Fibroblast of skin of right biceps (primary cell): ENCODE measurements around the gene AMH.
"Not testable (repeated sequence)": the region's sequence is repeated elsewhere in the genome, so short reads cannot be mapped to it uniquely, and the experiment has no call there.

Experiments used
- DNase-seq: peaks from one replicate; pipeline ENCODE4 v3.0.0-alpha.2; 2013

AMH gene

DNA sequence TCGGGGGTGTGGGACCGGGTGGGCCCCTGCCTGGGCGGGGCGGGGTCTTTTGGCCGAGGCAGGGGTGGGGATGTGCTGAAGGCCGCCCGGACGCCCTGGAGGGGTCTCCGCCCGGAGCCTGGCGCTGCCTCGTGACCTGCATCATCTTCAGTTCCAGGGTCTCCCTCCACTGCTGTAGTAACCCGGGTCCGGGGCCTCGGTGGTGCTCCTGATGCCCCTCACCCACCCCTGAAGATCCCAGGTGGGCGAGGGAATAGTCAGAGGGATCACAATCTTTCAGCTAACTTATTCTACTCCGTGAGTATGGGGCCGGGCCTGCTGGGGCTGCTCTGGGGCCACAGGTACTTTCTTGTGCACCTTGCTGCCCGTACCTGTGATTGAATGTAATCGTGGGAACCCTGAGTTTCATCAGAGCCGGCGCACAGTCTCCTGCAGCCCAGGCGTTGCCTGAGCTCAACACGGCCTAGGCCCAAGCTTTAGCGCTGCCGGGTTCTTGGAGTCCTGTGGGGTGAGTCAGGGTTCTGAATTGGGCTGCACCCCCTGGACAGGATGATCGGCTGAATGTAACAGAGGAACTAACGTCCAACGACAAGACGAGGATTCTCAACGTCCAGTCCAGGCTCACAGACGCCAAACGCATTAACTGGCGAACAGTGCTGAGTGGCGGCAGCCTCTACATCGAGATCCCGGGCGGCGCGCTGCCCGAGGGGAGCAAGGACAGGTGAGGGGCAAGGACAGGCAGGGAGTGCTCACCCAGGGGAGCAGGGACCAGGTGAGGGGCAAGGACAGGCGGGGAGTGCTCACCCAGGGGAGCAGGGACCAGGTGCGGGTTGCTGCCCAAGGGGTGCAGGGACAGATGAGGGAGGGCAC lies 22.3 kb downstream of the AMH start:
- peak; percentile 87 for DNase-seq

DNA sequence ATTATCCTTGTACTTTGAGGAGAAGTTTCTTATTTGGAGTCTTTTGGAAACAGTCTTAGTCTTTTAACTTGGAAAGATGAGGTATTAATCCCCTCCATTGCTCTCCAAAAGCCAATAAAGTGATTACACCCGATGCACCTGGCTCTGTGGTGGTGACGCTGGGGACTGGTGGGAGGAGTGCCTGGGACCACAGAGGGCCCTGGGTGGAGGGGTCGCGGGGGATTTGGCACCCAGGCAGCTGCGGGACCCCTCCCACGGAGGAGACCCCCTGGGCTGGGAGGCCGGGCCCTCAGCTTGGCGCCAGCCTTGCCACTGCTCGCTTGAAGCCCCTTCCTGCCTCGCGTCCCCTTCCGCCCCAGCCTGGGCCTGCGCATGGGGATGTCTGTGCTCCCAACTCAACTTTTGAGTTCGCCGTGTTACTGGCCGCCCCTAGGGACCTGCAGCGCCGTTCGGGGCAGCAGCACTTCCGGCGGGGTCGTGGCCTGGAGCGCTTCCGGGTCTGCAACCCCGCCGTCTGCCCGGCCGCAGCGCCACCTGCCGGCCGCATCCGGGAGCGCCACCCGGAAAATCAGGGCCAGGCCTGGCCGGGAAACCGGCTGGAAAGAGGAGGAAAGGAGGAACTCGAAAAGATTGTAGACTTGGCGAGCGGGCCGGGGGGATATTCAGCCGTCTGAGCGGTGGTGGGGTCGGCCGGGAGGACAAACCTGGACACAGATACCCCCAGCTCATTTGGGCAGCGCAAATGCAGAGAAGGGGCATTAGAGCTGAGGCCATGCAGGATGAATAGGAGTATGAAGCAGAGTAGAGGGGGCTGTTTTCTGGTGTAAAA lies 24.4 kb downstream of the AMH start:
- DNase-seq: peak; percentile 80

DNA sequence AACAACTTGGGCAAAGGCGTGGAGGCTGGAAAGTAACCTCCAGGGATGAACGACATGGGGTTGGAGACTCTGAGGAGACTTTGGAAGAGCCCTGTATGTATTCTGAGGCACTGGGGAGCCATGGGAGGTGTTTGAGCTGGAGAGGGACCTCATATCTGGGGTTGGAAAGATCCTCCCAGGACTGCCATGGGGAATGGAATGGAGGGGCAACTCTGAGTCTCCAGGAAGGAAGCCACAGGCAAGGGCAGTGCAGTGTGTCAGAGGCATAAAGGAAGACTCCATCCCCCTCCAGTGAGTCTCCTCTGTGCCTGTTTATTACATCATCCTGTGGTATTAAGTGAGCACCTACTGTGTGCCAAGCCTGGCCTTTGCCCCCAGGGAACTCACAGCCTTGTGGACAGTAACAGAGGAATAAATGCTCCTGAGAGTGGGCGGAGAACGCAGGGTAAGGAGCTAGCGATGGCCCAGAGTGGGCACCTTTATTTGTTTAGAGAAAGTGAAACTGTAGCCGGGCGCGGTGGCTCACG lies 25.1 kb downstream of the AMH start:
- DNase-seq: no peak

DNA sequence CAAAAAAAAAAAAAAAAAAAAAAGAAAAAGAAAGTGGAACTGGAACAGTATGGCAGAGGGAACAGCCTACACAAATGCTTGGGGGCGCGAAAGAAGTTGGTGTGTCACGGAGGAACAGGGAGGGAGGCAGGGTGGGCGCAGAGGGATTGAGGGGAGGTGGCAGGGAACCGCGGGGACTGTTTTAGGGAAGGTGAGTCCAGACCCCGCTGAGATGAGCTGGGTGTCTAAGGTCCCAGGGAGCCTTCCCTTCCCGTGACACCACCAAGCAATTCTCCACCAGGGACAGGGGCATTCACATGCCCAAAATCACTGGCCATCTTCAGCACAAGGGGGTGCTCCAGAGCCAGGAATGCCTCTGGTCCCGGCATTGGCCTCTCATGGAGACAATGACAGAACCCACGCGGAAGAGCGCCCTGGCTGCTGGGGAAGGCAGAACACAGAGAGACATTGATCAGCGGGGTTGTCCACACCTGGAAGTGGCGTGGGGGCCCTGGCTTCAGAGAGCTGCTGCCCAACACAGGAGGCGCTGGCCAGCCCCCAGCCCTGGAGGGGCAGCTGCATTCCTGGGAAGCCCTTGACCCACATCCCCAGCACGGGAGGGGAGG lies 25.9 kb downstream of the AMH start:
- peak; percentile 73 for DNase-seq

DNA sequence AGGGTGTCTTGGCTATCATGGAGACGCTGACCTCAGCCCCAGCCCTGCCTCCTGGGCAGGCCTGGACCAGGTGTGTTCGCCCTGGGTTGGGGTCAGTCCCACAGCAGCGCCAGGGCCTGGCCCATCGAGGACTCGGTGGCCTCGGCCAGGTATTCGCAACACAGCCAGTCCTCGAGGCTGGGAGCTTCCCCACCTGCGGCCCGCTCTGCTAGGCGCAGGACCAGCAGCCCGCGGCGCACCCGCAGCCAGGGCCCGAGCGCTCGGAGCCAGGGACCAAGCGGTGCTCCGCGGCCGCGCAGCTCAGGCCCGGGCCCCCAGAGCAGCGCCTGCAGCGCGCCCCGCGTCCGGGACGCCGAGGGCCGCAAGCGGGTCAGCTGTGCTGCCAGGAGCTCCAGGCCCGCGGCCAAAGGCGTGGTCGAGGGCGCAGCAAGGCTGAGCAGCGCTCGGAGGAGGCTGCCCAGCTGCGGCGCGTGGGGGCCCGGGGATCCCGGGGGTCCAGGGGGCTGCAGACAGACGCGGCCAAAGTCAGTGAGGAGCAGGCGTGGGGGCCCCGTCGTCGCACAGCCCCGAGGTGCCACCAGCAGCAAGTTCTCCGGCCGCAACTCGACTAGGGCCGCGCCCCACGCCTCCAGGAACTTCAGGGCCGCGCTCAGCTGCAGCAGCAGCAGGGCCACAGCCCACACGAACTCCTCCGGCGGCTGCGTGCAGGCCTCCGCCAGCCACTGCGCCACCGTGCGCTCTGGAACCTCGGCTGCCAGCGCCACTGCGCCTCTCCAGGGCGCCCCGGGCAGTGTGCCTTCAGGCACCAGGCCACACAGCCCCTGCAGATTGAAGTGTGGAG lies 26.7 kb downstream of the AMH start:
- no peak for DNase-seq

DNA sequence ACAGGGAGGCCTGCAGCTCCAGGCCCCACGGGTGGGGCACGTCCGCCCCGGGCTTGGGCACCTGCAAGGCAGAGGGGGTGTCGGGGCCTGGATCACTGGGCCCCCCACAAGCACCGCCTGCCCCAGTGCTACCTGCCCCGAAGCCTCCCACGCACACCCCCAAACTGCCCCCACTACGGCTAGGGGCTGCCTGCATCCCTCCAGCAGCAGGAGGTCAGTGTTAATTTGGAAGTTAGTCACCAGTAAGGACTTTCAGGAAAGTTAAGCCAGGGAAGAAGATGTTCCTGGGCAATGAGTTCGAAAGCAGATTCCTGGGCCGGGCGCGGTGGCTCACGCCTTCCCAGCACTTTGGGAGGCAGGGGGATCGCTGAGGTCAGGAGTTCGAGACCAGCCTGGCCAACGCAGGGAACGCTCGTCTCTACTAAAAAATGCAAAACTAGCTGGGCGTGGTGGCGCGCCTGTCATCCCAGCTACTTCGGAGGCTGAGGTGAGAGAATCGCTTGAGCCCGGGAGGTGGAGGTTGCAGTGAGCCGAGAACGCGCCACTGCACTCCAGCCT lies 27.4 kb downstream of the AMH start:
- DNase-seq: no peak

DNA sequence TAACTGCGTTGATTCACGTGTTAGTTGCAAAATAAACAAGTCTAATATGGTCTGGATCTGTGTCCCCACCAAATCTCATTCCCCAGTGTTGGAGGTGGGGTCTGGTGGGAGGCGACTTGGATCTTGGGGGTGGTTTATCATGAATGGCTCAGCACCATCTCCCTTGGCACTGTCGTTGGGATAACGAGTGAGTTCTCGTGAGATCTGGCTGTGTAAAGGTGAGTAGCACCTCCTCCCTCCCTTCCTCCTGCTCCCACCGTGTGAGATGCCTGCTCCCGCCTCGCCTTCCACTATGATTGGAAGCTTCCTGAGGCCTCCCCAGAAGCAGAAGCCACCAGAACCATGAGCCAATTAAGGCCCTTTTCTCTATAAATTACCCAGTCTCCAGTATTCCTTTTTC lies 28.0 kb downstream of the AMH start:
- DNase-seq: no peak

DNA sequence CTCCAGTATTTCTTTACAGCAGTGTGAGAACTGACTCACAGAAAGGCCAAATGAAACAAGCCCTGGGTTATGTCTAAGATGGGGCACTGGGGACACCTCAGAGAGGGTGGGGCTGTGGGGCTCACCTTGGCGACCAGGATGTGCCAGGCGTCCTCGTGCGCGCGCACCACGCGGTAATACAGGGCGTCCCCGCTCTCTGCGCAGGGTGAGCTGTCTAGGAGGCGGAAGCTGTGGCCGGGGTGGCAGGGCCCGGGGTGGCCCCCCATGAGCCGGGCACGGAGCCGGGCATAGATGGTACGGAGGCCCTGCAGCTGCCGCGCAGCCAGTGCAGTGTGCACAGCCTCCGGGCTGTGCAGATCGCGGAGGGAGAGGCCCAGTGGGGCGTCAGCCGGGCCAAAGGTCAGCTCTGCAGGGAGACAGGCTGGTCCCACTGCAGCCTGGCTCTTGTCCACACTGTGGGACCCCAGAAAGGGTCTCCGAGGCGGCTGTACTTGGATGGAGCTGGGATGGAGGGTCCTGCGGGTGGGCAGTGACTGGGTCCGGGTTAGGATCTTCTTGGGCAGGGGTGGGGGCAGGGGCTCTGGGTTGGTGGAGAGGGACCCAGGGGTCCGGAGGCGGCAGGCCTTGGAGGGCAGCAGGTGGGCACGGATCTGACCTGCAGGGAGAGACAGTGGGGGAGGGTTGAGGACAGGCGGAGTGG lies 29.5 kb downstream of the AMH start:
- no peak for DNase-seq

DNA sequence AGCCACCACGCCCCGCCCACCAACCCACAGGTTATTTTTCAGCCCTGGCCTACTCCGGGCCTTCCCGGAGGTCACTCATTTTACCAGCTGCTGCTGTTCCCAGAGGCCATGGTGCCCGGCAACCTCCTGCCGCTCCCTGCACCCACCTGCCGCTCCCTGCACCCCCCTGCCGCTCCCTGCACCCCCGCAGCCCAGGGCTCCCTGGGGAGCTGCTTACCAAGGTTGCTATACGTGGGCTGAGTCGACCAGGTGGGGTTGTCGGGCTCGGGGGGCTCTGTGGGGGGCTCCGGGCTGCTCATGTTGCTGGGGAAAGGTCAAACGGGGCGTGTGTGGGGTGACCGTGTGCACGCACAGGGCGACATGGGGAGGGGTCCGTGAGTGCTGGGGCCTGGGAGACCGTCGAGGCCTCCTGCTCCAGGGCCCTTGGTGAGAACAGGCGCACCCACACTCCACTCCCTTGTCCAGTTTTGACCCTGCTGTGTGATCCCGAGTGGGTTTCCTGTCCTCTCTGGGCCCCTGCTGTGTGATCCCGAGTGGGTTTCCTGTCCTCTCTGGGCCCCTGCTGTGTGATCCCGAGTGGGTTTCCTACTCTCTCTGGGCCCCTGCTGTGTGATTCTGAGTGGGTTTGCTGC lies 31.6 kb downstream of the AMH start:
- no peak for DNase-seq

DNA sequence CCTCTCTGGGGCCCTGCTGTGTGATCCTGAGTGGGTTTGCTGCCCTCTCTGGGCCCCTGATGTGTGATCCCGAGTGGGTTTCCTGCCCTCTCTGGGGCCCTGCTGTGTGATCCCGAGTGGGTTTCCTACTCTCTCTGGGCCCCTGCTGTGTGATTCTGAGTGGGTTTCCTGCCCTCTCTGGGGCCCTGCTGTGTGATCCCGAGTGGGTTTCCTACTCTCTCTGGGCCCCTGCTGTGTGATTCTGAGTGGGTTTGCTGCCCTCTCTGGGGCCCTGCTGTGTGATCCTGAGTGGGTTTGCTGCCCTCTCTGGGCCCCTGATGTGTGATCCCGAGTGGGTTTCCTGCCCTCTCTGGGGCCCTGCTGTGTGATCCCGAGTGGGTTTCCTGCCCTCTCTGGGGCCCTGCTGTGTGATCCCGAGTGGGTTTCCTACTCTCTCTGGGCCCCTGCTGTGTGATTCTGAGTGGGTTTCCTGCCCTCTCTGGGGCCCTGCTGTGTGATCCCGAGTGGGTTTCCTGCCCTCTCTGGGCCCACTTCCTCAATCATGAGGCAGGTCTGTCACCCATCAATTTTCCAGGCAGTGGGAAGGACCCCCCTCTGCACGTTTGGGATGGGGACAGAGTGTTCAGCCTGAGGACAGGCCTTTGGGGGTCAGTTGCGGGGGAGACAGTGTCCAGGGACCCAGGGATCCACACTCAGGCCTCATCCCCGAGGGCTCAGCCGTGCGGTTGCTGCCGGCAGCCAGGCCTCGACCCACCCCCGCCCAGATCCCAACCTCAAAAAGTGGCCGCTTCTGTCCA lies 32.3 kb downstream of the AMH start:
- not testable (repeated sequence) for DNase-seq

DNA sequence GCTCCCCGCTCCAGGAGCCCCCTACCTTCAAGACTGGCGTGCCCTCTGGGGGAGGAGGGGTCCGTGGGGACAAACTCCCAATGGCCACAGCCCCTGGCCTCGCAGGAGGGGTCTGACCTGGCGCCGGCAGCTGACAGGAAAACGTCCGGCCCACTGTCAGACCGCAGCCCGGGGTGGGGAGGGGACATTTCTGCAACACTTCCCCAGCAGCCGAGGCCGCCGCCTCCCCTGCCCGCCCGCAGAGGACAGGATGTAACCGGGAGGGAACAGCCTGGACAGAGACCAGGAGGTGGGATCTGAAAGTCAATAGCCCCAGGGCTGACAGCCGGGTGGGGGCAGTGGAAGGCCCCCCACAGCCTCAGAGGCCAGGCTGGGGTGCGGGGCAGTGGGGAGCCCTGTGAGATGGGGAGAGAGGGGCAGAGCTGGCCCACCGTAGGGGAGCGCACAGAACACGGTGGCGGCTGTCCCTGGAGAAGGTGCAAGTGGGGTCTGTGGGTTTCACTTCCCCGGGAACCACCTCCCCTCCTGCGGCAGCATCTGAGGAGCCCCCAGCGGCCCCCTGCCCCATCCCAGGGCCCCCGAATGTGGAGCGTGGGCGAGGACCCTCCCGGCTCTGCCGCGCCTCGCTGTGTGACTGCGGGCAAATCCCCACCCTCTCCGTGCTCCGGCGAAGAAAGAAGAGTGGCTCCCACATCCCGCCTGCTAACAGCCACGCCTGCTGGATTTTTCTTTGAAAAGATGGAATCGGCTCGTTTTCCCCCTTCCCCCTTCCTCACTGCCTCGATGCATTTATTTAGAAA lies 33.1 kb downstream of the AMH start, which contains the start of gene PEAK3:
PEAK3 (minus strand) TSS at position 114 of the 800 bp plus-strand sequence. CDS start 1,244 bp downstream, outside the sequence.
- DNase-seq: peak; percentile 58

DNA sequence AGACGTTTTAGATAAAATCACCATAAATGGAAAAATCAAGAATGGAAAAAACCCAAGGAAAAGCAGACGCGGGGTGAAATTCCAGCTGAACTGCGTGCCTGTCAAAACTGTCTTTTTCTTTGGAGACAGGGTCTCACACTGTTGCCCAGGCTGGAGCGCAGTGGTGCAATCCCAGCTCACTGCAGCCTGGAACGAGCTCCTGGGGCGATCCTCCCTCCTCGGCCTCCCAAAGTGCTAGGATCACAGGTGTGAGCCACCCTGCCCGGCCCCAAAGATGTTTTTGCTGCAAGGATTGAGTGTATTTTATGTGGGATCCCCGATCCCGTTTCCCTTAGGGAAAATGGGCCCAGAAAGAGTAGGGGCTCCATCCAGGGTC lies 33.7 kb downstream of the AMH start:
- no peak for DNase-seq

DNA sequence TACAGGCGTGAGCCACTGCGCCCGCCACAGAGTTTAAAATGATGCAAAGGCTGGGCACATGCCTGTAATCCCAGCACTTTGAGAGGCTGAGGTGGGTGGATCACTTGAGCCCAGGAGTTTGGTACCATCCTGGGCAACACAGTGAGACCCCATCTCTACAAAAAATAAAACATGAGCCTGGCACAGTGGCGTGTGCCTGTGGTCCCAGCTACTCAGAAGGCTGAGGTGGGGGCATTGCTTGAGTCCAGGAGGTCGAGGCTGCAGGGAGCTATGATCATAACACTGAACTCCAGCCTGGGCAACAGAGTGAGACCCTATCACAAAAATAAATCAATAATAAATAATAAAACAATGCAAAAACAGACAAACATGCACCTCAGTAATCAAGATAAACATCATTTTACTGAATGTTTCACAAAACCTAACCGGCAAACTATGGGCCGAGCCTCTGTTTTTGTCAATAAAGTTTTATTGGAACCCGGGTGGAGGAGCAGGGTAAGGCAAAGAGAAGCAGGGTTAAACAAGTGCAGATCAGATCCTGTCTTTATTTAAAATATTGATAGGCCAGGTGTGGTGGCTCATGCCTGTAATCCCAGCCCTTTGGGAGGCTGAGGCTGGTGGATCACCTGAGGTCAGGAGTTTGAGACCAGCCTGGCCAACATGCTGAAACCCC lies 34.8 kb downstream of the AMH start:
- no peak for DNase-seq

DNA sequence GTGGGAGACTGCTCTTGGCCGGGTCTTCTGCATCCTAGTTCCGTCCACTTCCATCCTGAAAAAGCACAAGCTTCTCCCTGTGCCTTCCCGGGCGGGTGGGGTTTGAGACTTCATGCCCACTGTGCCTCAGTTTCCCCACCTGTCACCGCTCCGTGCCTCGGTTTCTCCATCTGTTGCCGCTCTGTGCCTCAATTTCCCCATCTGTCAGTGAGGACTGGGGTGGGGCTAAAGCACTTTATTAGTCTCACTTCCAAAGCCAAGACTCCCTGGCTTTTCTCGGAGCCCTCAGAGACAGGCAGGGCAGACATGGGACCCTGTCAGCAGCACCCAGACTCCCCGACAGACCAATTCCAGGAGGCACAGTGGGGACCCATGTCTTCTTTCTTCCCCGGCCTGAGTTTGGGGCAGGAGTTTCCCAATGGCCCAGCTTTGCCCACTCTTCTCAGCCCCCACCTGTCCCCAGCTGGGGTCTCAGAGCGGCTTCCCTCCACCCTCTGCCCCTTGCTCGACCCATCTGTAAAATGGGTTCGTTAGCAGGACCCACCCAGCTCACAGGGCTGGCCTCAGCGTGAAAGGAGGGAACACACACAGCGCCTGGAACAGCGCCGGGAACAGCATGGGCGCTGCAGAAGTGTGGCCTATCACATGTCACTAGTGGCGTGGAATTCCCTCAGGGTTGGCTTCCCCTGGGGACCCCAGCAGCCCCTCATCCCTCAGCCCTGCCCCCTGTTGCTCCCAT lies 37.4 kb downstream of the AMH start:
- no peak for DNase-seq

DNA sequence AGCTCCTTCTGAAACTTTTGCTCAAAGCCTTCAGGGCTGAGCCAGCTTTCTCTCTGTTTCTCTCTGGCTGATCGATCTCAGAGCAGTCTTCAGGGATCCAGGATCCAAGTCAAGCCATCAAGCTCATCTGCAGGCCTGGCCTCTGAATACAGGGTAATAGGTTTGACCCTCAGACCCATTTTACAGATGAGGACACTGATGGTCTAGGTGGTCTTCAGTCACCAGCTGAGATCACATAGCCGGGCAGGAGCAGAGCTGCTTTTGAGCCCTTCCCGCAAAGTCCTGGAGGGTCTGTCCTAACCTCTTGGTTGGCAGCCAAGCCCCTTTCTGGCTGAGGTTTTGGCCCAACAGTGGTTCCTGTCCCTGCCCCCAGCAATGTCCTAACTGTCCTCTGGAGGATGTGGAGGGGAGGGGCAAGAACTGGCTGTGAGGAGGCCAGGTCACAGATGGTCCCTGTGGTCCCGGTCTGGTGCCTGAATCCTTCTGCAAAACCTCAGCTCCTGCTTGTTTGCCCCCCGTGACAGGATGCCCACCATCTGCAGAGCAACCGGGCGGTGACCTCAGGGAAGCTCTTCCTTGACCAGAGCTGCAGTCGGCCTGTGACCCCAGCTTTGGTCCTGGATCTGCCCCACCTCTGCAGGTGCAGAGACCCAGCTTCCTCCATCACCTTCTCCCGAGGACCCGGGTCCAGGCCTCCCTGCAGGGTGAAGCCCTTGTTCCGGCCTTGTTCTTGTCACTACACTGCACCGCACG lies 38.6 kb downstream of the AMH start:
- DNase-seq: no peak

DNA sequence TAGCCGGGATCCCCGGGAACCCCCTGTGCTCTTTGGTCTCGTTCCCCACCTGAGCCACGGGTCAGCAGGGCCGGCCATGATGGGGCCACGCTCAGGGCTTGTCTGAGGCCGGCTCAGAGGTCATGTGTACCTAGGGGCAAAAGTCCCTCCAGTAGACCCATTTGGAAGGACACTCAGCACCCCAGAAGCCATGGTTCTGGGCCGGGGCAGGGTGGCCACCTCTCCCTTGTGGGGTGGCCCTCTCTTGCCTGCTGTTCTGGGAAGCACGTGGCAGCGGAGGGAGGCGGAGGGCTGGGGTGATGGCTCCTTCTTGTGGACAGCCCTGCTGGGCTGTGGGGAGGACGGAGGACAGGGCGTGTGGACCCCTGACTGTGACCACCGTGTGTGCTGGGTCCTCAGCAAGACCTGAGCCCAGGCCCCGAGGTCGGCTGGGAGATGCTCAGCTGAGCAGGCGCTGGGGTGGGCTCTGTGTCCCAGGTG lies 39.3 kb downstream of the AMH start:
- no peak for DNase-seq
